HCT116 (cell line): ENCODE measurements around the gene DUOXA2.

Experiments
- CTCF ChIP-seq, 3 experiments: fragments of 200-600 bp in 1 of 3; sonication (generic) in 1 of 3; IDR thresholded peaks in 2 of 3; conservative IDR thresholded peaks in 1 of 3; 2 replicates each; pipeline ENCODE4 v1.5.1; 2012 to 2017; ENCODE audit warnings: low read depth in 2 of 3, low read length in 2 of 3, antibody characterized with exemption in 1 of 3, borderline replicate concordance in 1 of 3, control low read depth in 1 of 3, mild to moderate bottlenecking in 1 of 3, mixed read lengths in 1 of 3, mixed run types in 1 of 3, moderate library complexity in 1 of 3; ENCODE audit not compliant: insufficient read depth in 1 of 3
- EZH2 ChIP-seq: fragments of 200-600 bp; sonication (generic); IDR thresholded peaks from 2 replicates; pipeline ENCODE4 v1.6.1; 2017; ENCODE audit warnings: antibody characterized with exemption, mixed run types
- POLR2AphosphoS5 ChIP-seq: IDR thresholded peaks from 2 replicates; pipeline ENCODE4 v1.6.1; 2011; ENCODE audit warnings: mild to moderate bottlenecking, low read depth, low read length, moderate library complexity
- REST ChIP-seq: IDR thresholded peaks from 2 replicates; pipeline ENCODE4 v1.6.1; 2012; ENCODE audit warnings: low read depth
- SIN3A ChIP-seq: IDR thresholded peaks from 2 replicates; pipeline ENCODE4 v1.6.1; 2012; ENCODE audit warnings: low read depth
- YY1 ChIP-seq: IDR thresholded peaks from 2 replicates; pipeline ENCODE4 v1.6.1; 2011; ENCODE audit warnings: low read length, low read depth, moderate library complexity, mild to moderate bottlenecking; ENCODE audit not compliant: insufficient replicate concordance; ENCODE audit errors: extremely low read depth
- ZBTB33 ChIP-seq: IDR thresholded peaks from 2 replicates; pipeline ENCODE4 v1.6.1; 2011; ENCODE audit warnings: mild to moderate bottlenecking, low read length, moderate library complexity; ENCODE audit not compliant: insufficient replicate concordance; ENCODE audit errors: extremely low read depth
- ZFX ChIP-seq: fragments of 450-650 bp; IDR thresholded peaks from 2 replicates; pipeline ENCODE4 v1.6.1; 2017

- no peak for TF ChIP-seq CTCF (IDR thresholded peaks at IDR 0.05 in 2 of 3, conservative IDR thresholded peaks at IDR 0.05 in 1 of 3; ENCODE audit: borderline replicate concordance in 1 of 3, insufficient read depth in 1 of 3, low read depth in 2 of 3, low read length in 2 of 3)
- TF ChIP-seq YY1, result no peak
- TF ChIP-seq EZH2, result no peak
- TF ChIP-seq POLR2AphosphoS5, result no peak
- TF ChIP-seq REST, result no peak
- no peak for TF ChIP-seq ZBTB33
- TF ChIP-seq ZFX, result no peak
- TF ChIP-seq SIN3A, result no peak
Measured at GRCh38 chr15:45138814-45139765, 25.0 kb downstream of the DUOXA2 start.
